HG03378 (cell line): Measurements from ENCODE around the gene TSPAN19.
"Not testable (repeated sequence)": the region's sequence is repeated elsewhere in the genome, so short reads cannot be mapped to it uniquely, and the experiment has no call there.

Experiments used
- ATAC-seq: cut with Tn5 transposase; IDR thresholded peaks from one replicate; pipeline ENCODE4 v1.9.1; 2021; ENCODE audit warnings: mild to moderate bottlenecking, moderate library complexity; ENCODE audit not compliant: unreplicated experiment

TSPAN19 gene

DNA sequence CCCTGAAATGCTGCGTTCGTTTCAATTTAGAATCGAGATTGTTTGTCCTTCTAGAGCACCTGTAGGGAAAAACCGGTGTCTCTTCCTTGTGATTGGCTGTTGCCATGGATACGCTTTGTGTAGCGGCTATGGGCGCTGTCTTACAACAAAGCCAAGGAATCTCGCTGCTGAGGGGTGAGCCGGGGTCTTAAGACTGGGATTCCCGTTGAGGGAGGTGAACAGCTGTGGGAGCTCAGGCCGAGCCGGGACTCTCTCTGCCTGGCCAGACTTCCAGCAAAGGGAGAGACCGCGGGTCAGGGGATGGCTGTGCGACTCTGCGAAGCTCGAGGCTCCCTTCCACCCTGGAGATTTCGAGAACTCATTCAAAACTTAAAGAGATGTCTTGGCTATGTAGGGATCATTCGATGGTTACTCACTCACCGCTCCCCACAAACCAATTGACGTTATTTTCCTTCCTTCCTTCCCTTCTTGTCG is at the start of gene TSPAN19, which contains the start of gene LRRIQ1:
TSS of gene TSPAN19 (minus strand) at position 44 of the 474 bp plus-strand sequence. CDS start 6,331 bp downstream, outside the sequence.
TSS of gene LRRIQ1 (plus strand) at position 118 of the 474 bp plus-strand sequence. CDS start 1,826 bp downstream, outside the sequence.
- peak; percentile 100 for ATAC-seq

DNA sequence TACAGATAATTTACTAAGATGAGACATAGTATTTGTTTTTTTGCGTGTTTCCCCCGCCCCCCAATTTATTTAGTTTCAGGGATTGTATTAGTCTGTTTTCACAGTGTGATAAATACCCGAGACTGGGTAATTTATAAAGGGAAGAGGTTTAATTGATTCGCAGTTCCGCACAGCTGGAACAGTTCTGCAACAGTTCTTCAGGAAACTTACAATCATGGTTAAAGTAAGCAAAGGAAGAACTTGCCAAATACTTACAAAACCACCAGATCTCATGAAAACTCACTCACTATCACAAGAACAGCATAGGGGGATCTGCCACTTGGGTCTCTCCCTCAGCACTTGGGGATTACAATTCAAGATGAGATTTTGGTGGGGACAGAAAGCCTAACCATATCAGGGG is 49.0 kb upstream of the TSPAN19 start:
- ATAC-seq, result no peak

DNA sequence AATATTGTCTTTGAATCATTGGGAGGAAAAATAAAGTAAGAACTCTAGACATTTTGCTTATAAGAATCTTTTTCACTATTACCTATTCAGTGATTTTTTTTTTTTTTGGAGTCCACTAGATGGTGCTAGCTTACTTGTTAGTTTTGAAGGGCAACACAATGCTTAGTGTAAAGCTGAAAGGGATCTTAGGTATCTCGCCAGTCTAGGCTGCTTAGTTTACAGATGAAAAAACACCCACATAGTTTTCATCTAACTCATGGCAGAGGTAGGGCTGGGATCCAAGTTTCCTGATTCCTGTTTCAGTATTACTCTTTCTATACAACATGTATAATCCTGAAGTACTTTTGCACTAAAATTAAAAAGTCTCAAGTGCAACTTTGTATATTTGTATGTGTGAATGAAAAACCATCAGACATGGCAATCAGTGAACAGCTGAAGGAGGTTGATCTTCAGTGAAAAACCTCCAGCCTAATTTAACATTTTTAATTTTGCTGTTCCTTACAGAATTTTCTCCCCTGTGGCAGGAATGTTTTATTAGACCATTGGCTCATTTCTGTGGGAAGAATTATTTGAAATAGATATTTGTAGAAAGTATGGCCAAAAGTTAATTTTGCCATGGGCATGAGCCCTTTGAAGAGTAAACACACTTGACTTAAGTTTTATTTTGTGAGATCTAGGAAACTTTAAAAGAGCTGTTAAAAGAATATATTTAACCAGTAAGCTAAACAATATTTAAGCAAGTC is 40.8 kb upstream of the TSPAN19 start:
- peak; percentile 88 for ATAC-seq

DNA sequence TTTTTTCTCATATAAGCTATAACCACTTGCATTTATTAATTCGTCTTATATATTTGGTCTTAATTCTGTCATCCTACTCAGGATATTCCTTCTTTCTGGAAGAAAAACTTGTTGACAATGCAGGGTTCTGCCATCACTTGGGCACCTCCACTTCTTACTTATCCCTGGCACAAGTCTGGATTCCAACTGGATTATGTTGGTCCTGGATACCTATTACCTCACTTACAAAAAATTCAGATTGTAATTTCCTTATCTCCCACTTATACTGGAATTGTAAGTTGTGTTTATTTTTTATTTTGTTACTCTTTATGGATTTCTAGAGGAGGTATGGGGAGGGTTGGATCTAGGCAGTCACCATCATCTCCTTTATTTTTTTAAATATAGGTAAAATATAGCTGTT is 36.7 kb upstream of the TSPAN19 start:
- no peak for ATAC-seq

DNA sequence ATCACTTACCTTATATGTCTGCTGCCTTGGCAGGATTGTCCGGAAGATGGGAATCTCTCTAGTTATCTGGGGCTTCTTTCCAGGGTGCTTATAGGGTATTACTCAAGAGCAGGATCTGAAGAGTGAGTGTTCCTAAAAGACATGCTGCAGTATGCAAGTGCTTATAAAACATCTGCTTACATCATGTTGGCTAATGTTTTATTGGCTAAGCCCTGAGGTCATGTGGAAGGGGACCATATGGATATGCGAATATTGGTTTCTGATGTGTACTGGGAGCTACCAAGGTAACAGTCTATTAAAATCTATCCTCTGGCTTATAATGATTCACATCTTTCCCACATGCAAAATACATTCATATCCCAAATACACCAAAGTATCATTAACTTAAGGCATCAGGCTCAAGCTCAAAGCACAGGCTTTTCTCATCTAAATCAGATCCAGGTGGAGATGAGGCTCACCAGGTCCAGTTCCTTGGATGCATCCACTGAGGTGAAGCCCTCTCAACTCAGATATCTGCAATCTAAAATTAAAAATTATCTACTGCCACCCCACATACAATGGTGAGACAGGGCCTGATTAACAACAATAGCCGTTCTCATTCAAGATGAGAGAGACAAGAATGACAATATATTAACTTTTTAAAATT is 29.9 kb upstream of the TSPAN19 start:
- no peak for ATAC-seq

DNA sequence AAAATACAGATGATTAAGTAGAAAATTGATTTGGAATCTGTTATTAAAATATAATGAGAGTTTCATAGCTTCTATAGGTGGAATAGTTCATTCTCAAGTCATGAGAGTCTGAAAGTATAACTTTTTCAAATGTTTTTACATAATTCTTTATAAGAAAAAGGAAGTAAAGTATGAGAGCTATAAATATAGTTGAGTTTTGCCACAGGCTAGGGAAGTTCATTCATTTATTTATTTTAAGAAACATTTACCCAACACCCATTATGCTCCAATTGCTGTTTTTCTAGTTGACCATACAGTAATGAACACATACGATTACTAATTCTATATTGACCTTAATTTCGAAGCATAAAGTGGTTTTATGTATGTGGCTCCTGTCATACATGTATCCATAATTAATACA is 24.8 kb upstream of the TSPAN19 start:
- no peak for ATAC-seq

DNA sequence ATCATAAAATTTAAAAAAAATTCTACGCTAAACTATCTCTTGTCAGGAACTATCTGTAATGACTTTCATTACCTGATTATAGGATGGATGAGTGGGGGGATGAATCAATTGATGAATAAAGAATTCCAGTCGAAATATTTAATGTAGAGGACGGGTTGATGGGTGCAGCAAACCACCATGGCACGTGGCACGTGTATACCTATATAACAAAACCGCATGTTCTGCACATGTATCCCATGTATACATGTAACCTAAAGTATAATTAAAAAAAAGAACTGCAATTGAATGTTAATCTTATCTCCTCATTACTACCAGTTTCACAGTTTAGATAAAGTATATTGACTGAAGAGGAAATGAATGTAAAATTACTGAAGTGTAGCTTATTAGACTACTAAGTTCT is 23.5 kb upstream of the TSPAN19 start:
- ATAC-seq, result no peak

DNA sequence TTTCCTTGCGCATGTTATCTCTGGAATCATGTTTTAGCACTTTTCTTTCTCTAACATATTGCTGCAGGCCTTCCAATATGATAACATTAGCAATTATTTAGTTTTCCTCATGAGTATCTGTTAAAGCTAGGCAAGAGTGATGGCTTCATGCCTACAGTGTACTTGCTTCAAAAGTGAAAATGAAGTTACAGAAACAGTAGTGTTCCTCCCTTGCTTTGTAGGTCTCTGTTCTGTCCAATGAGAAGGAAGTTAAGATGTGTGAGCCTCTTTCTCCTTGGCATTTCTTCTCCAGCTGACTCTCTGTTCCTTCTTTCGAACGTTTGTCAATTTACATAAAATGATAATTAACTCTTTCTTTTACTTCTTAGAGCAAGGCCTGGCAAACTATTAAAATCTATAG is 22.3 kb upstream of the TSPAN19 start:
- ATAC-seq, result no peak

DNA sequence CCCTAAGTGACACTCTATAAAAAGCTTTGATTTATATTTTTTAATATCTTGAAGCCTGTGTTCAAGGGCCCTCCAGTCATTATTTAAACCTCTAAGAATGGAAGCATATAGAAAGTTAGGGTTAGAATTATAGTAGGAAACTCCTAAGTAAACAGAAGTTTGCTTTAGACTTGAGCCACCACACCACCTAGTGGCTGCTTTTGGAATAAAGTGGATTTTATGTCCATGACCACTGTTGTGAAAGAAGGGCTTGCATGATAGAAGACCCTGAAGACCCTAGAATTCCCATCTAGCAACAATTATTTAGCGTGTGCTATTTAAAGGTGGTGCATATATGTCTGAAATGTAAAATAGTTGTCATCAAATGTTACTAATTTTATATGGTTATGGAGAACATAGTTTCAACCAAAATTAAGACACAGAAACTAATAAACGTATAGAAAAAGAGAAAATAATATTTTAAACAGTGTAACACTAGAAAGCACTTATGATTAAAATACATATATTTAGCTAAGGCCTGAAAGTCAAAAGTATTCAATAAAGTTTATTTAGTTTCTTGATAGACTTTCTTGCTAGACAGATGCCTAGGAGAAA is 21.4 kb upstream of the TSPAN19 start:
- ATAC-seq, result peak; percentile 79

DNA sequence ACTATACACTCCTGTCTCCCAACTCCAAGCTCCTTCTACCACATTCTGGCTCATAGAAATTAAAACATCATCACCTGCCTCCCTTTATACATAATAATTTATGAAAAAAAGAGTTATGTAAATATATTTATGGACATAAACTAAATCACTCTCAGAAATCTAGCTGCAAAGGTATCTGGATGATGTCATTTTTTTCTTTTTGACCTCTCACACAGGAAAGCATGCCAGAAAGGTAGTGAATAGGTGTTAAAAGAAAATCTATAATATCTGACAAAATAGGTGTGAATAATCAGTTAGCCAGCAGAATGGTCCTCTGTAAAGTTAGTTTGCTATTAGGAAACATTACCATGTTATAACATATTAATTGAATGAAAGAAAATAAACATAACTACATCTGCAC is 7.8 kb upstream of the TSPAN19 start:
- no peak for ATAC-seq

DNA sequence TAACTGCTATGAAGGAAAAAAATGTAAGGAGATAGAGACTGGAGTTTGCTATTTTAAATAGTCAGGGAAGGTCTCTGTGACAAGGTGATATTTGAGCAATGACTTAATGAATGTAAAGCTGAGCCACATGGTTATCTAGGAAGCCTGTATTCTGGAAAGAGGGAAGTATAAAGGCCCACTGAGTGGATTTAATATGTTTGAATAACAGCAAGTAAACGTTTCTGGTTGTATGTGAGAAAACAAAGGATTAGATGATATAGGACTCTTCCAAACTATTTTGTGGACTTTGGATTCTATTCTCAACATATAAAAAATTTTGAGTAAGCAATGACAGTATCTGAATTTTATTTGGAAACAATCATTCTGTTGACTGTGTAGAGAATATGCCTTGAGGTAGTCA is 5.3 kb upstream of the TSPAN19 start:
- ATAC-seq, result no peak

DNA sequence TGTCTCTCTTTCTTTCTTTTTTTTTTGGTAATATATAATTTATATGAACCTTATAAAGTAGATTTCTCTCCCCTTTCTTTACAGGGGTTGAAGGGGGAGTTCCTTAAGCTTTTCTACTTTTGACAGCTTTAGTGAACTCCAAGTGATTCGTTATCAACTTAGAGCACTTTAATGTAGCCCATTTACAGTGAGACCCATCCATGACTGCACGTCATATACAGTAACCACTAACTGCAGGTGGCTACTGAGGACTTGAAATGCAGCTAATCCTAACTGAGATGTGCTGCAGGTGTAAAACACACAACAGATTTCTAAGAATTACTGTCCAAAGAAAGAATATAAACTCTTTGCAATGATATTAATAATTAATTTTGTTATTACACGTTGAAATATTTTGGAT is 656 bp upstream of the TSPAN19 start:
- ATAC-seq, result no peak

DNA sequence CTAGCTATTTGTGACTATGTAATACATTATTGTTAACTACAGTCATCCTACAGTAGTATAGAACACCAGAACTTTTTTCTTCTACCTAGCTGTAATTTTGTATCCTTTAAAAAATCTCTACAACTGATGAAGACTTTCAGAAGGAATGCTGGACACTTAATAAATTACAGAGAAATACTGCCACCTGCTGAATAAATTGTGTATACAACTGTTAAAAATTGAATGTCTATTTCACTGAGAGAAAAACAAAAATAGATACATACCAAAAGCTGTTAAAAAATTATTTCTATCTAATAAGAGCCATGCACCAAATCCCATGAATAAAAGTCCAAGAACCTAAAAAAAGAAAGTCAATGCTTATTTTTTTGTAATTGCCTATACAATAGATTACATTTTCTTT is 6.6 kb downstream of the TSPAN19 start:
- ATAC-seq, result no peak

DNA sequence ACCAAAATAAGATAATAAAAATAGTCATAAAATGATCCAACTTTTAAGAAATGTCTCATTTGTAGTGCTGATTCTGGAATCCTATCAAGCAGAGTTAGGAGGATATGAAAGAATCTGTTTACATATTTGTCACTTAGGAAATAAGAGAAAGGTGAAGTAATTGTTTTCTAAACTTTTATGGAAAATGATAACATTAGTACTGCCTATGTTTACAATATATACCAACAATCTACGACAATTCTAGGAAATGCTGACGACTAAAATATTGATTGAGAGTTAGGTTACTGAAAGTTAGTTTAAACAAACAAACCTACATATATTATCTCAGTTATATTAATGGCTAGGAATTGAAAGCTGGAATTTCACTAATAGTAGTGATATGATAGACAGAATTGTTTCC is 18.0 kb downstream of the TSPAN19 start:
- ATAC-seq, result no peak

DNA sequence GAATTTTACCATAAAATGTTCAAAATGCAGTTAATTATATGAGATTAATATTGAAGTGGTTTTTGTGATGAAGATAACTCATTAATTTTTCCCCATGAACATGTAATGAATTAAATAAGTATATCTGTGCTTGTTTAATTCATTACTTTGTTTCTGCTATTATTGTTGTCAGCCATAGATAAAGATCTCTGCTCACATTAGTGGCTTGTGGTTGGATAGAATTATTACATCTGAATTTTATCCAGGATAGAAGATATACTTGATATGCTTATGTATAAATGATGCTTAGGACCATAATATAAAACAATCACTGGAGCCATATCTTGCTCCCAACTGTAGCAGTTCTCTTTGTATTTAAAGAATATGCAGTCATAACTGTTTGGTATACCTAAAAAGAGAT is 18.5 kb downstream of the TSPAN19 start:
- no peak for ATAC-seq

DNA sequence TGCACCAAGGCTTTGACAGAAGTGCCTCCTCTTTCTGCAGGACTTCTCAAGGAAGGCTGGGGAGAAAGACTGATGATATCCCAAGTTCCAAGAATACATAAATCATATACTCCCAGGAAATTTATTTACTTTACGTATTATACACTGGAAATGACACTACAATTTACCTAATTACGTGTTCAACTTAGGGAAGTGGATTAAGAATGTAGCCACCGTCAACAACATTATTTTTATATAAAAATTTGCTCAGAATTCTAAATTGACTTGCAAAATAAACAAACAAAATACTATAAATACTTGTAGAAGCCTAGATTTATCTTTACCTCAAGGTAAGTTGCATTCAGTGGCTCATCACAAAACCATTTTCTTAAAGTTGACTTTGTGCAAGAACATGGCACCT is 18.9 kb downstream of the TSPAN19 start:
- no peak for ATAC-seq

DNA sequence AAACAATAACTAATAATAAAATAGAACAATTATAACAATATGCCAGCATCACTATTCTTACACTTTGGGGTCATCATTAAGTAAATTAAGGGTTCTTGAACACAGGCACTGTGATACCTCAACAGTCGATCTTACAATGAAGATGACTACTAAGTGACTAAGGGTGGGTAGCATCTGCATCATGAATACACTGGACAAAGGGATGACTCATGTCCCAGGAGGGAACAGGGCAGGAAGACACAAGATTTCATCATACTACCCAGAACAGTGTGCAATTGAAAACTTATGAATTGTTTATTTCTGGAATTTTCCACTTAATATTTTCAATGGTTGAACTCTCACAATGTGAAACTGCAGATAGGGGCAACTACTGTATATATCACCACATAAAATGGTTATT is 19.7 kb downstream of the TSPAN19 start:
- ATAC-seq, result no peak

DNA sequence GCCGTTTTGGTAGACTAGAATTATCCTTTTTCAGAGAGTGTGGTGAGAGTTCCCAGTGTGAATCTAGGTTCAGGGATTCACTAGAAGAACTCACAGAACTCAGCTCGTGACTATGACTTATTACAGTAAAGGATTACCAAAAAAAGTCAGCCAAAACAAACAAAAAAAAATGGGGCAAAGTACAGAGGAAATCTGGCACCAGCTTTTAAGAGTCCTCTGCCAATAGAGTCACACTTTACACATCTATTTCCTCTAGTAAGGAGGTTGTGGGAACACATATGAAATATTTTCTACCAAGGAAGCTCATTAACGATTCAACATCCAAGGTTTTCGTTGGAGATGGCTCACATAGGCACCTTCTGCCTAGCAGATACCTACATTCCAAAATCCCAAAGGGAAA is 28.2 kb downstream of the TSPAN19 start:
- ATAC-seq, result no peak

DNA sequence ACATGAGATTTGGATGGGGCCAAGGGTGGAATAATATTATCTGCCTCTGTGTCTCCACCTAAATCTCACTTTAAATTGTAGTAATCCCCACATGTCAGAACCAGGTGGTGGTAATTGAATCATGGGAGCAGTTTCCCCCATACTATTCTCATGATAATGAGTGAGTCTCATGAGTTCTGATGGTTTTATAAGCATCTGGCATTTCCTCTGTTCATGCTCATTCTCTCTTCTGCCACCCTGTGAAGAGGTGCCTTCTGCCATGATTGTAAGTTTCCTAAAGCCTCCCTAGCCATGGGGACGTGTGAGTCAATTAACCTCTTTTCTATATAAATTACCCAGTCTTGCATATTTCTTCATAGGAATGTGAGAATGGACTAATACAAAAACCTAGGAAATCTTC is 29.9 kb downstream of the TSPAN19 start:
- no peak for ATAC-seq

DNA sequence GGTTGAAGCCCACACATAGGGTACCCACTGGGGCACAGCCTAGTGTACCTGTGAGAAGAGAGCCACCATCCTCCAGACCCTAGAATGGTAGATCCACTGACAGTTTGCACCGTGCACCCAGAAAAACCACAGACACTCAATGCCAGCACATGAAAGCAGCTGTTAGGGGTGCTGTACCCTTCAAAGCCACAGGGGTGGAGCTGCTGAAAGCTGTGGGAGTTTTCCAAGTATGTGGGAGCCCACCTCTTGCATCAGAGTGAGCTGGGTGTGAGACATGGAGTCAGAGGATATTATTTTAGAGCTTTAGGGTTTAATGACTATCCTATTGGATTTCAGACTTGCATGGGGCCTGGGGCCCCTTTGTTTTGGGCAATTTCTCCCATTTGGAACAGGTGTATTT is 30.5 kb downstream of the TSPAN19 start:
- no peak for ATAC-seq

DNA sequence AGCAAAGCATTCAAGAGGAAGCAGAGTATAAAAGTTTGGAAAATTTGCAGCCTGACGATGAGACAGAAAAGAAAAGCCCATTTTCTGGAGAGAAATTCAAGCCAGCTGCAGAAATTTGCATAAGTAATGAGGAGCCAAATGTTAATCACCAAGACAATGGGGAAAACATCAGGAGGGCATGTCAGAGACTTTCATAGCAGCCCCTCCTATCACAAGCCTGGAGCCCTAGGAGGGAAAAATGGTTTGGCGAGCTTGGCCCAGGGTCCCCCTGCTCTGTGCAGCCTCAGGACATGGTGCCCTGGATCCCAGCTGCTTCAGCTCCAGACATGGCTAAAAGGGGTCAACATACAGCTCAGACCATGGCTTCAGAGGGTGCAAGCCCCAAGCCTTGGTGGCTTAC is 31.0 kb downstream of the TSPAN19 start:
- not testable (repeated sequence) for ATAC-seq

DNA sequence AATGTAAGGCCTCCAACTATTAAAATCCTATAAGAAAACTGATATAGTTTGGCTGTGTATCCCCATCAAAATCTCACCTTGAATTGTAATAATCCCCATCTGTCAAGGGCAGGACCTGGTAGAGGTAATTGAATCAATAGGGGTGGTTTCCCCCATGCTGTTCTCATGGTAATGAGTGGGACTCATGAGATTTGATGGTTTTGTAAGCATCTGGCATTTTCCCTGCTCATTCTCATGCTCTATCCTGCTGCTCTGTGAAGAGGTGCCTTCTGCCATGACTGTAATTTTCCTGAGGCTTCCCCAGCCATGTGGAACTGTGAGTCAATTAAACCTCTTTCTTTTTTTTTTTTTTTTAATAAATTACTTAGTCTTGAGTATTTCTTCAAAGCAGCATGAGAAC is 31.9 kb downstream of the TSPAN19 start:
- no peak for ATAC-seq
